ENCODE results near the gene ROBO2.

The ROBO2 gene

DNA sequence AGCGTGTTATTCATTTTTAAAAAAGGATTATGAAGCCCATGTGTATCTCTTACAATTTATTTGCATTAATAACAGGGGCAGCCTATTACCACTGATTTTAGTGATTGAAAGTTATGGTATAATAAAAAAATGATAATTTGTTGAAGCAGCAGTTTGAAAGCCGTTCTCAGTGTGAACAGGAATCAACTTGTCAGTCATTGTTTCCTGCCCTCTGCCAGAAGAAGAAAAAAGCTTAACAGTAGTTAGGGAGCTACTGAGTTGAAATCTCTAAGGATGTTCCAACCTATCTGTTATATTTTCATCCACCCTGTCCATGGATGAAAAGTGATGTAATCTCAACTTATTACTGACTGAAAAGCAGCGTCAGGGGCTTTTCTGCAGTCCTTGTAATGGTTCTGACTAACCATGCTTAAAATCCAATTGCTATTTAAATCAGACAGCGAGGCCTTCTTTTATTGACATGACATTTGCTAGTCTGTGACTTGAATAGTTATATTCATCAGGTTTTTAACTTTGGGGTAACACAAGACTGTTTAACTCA is 486.7 kb downstream of the ROBO2 start:
- no peak for DNase-seq

DNA sequence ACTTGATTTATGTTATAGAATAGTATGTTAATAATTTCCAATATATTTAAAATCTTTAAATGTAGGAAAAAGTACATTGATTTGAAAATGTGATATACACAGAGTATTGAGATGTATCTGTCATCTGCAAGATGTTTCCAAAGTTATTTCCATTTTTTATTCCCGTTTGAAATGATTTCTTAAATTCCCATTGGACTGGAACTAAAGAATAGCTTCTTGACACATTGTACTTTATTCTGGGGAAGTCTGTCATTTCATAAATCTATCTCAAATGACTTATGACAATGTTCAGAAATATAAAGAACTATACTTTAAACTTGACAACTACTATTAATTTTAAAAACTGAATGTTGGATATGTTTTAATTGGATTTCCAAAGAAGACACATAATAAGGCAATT is 489.6 kb downstream of the ROBO2 start:
- DNase-seq: no peak

DNA sequence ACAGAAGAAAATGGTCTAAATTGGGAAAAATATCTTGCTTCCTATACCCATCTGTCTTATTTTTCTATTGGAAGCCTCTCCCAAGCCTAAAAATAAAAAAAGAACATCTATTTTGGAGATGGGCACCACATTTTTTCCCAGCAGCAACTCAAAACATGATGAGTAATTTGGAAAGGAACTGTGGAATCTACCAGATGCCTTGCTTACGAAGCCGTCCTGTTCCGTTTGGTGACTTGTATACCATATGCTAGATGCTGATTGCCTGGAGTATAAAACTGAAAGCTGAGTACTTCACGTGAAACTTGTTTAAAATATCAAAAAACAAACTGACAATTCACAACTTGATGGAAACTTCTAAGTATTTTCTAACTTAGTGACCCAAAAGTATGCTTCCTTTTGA is 491.0 kb downstream of the ROBO2 start:
- DNase-seq: no peak

DNA sequence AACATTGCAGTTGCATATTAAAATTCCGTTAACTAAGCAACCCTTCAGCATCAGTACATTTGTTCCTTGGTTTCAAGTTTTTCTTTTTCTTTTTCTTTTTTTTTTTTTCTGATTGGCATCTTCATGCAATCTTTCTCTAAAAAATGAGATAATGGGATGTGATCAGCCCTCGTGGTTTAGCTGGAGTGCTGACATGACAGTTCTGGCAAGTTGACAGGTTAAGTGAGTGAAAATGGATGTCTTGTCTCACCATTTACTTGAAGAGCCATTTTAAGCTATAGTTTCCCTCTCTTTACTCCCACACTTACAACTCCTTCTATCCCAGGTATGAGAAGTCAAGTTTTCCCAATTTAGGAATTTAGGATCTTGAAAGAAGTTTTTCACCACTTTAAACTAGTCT is 495.2 kb downstream of the ROBO2 start:
- DNase-seq: no peak

DNA sequence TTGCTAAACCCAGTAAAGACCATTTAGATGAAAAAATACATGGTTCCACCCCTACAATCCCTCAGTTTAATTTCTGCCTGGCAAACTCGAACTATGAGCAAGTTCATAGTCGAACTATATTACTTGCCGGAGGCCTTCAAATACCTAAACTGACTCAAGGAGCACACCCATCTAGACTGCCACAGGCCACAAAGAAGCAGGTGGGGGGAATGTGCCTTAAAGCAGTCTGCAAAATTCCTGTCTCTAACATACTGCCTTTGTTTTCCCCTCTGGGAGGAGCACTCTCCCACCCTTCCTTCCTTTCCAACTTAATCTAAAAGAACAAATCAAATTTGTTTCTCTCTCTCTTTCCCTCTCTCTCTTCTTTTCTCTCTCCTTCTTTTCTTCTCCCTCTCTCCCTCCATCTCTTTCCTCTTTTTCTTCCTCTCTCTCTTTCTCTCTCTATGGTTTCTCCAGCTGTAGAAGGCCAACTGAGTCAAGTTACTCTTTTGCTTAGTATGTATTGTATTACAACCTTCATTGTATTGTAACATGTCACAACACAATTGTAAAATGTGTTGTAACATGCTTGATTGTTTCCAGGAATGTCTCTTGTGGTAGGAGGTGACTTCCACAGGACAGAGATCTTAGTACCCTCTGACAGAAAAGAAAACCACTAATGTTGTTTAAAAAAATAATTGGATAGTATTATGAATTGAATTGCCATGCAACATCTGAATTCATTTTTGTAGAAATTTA is 496.3 kb downstream of the ROBO2 start:
- no peak for DNase-seq

DNA sequence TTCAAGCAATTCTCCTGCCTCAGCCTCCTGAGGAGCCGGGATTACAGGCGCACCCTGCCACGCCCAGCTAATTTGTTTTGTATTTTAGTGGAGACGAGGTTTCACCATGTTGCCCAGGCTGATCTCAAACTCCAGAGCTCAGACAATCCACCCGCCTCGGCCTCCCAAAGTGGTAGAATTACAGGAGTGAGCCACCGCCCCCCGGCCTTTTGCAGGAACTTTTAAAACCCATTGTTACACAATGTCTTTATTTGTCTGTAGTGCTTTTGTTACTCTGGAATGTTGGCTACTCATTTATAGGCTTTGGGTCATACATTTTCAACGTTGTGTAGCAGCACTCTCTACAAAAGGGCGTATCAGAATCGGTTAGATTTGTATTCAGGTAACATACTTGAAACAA is 499.1 kb downstream of the ROBO2 start:
- DNase-seq: no peak

DNA sequence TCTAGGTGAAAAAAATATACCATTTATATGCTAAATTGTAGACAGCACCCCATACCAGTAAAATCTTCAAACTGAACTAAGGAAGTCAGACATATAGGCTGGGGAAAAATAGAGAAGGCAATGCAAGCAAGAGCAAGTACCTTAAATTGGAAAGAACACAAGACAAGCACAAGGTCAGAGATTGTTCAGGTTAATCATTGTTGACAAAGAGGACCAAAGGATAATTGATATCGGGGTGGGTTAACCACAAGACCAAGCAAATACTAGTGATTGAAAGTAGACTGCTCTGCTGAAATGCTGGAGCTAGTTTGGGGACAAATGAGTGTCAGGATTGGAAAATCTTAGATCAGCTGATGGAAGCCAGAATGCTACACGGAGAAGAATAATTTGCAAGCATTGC is 499.8 kb downstream of the ROBO2 start:
- no peak for DNase-seq

DNA sequence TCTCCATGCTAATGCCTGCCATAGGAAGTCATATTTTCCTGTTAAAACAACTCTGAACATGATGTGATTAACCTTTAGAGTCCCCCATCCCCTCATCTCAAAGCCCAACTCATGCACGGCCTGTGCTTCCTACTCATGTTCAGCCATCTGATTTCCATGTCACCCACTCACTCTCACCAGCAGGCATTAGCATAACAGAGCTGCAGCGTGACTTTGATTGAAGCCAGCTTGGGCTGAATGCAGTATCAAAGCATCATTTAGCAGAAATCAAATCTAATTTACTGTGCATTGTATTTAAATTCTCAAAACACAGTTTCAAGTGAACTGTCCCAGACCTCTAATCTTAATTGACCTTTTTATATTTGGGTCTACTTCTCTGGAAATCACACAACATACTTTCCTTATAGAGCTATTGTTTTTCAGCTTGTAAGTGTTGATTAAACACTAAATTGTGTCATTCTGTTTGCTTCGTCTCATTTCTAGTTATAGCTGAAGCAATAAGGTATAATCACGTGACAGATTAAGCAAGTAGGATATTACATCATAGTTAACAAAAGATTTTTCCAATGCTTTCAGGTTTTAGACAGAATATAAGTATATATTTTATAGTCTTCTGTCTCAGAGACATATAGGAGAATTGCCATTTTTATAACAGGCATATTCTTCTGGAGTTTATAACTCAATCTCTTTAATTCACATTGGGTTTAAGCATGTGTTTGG is 501.5 kb downstream of the ROBO2 start:
- no peak for DNase-seq

DNA sequence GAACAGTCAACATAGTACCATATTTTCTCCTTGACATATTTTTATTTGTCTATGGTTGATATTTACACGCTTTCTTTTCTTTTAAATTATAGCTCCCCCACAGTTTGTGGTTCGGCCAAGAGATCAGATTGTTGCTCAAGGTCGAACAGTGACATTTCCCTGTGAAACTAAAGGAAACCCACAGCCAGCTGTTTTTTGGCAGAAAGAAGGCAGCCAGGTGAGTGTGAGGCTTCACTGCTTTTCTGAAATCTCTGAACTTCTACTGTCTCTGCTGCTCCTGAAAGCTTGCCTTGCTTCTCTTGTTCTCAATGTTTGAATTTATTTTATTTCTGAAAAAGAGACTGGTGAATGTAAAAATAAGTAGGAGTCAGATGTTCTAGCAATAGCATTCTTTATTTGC is 506.3 kb downstream of the ROBO2 start:
- no peak for DNase-seq

DNA sequence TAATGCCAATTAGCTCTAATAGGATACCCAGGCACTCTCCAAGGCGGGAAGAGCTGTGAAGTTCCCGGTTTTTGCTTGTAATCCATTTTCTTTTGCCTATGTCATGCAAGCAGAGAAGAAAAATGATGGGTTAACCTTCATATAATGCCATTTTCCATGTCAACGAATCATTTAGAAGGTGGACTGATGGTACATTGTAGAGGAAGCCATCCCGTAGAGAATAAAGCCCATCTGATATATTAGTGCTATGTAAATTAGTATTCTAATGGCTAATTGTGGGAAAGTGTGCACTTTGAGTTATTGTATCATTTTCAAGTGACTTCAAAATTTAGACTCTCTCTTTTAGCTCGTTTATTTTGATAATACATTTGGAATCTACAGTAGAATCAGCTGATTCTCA is 509.1 kb downstream of the ROBO2 start:
- no peak for DNase-seq

DNA sequence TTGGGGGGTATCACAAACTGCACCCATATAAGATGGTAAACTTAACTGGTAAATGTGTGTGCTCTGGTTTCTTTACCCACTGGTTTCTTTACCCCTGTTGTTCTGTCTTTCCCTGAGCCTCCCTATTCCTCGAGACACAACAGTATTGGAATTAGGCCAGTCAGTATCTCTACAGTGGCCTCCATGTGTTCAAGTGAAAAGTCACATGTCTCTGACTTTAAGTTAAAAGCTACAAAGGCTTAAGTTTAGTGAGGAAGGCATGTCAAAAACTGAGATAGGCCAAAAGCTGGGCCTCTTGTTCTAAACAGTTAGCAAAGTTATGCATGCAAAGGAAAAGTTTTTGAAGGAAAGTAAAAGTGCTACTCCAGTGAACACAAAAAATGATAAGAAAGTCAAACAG is 513.3 kb downstream of the ROBO2 start:
- DNase-seq: no peak

DNA sequence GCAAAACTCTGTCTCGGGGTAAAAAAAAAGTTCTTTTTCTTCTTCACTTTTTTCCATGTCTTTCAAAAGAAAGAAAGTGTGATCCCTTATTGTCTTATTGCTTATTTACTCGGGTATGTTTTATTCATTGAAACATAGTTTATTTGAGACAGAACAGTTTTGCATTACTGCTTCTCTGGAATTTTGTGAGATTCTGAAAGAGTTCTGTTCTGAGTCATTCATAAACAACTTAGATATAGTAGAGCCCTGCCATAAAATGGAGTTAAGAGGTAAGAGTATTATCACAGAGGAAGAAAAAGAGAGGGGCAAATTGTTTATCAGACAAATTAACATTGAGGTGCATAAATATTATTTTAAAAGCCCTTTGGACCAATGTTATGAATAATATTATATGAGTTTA is 522.2 kb downstream of the ROBO2 start:
- no peak for DNase-seq

DNA sequence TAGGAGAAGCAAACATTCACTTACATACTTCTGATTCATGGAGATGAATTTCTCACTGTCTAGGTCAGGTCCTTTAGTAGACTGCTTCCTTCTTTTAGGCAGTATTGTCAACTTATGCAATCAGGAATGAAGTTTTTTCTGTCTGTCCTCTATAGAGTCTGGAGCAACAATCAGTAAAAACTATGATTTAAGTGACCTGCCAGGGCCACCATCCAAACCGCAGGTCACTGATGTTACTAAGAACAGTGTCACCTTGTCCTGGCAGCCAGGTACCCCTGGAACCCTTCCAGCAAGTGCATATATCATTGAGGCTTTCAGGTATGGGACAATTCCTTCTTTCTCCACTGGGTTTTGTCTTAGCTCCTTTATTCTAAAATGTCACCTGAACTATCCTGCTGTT is 523.1 kb downstream of the ROBO2 start:
- peak; percentile 0 for DNase-seq

DNA sequence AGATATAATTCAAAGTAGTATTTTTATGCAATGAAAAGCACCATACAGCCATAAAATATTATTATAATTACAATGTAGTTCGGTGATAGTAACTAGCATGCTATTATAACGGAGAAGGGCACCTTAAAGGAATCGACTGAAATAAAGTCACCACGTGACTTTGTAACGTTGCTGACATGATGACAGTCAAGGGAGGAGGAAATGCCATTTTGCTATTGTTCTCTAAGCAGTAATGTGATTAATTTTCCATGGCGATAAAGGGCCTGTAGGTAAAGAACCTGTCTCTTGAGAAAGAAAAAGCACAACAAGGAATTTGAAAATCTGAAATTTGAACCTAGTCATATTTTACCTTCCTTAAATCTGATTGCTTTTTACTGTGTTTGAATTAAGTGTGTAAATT is 526.2 kb downstream of the ROBO2 start:
- DNase-seq: no peak

DNA sequence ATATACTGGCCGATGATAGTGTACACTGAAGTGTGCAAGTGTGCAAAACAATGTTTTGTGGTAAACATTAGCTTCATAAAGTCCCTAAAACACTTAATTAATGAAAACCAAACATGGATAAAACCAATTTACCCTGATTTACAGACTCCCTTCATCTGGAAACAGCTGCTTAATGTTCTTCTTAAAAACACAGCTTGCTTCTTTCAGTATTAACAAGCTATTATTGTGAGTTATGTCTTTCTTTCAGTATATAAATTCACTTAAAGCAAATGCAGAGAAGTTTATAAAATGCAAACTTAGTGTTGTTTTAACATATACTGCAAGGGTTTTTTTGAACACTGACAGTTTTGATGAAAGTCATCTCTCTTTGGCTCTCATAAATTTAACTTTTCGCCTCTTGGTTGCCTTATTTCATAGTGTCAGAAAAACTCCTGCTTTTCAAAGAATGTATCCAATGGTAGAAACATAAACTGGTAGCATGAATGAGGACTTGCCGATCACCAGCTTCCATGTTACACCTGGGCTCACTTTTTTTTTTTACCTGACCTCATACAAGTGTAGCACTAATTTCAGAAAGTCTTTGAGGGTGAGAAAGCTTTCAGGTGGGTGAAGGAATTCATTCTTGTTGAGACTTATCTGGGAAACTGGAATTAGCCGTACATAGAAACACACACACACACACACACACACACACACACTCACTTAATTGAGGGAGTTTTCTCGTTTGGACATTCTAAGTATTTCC is 532.2 kb downstream of the ROBO2 start:
- no peak for DNase-seq

DNA sequence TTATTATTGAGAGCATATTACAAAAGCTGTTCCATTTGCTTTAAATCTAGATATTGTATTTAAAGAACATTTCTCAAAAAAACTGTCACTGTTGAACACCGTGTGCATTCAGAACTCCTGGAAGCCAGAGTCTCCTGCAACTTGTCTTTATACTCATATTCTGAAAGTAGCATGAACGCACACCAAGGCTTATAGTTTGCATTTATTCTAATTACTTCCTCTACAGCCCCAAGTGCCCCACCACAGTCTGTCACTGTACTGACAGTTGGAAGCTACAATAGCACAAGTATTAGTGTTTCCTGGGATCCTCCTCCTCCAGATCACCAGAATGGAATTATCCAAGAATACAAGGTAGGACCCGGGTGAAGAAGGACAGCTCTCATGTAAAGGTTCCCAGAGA is 537.4 kb downstream of the ROBO2 start:
- no peak for DNase-seq

DNA sequence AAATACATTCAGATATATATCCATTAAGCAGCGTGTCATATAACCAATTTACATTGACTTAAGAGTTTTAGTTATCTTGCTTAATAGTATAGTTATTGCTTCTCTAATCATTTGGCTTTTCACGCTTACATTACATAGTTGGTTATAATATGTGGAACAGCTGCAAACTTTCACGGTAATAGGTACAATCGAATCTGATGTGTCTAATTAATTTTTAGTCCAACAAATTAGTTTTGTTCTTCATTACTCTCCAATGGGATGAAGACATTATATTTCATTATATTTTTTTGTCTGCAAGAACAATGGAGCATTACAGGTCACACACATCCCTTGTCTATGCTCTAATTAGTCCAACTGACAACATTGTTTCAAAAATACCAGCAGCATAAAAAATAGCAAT is 546.3 kb downstream of the ROBO2 start:
- no peak for DNase-seq

DNA sequence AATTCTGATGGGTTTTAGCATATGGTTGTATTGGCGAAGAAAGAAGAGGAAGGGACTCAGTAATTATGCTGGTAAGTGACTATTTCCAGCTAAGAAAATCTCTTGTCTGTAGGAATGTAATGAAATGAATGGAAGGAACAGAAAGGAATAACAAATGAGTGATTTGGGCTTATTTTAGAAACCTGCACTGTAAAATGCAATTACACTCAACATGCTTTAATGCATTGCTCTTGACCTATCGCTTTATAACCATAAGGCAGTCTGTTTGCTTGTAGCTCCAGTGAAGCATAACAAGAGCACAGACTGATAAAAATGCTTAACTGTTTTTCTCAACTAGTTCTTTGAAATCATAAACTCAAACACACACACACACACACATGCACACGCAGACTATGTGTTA is 549.0 kb downstream of the ROBO2 start:
- no peak for DNase-seq

DNA sequence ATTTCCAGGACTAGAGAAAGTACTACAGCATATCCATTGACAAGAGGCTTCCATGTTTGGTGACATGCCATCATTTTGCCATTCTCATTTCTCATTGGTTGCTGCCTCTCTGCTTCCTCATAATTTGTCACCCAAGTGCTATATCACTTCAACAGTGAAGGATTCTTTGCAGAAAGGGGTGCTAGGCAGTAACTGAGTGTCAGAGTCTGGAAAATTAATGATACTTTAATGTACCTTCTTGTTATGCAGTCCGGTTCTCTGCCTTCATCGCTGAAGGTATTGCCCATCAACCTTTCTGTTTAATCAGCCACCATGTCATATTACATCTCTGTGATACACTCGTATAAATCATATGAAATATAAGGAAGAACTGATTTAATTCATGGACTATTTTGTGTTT is 550.3 kb downstream of the ROBO2 start:
- DNase-seq: no peak

DNA sequence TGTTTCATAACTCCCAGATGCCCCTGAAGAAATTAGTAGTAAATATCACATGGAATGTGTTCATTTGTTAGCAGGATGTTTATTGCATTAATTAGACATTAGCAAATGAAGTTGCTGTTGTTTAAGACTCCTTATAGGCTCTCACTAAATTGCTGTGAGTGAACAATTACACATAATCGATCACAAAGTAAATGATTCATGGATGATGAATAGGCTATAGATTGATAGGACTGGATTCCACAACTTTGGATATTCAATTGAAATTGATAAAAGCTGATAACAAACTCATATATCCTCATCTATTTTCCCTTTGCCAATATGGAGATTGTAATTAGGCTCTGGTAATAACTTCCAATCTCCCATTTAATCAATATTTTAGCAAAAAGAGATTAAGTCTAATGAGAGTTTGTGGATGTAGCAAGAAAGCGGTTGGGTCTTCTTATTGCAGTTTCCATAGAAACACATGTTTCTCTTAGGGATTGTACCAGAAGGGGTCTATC is 555.5 kb downstream of the ROBO2 start:
- DNase-seq: no peak

DNA sequence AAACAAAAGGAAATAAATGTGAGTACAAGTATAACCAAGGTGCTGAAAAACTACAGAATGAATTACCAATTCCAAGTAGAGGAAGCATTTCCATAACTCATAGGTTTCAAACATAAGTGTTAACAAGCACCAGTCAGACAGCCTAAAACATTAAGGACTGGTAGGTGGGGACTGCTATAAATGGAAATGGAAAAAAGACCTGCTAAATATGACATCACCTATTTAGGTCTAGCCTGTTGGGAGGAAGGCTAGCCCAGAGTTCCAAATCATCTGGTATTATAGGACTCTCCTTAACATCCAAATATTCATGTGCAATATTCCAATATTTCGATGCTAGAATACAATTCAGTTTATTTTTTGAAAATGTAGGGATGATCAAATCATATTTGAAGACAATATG is 560.0 kb downstream of the ROBO2 start:
- no peak for DNase-seq

DNA sequence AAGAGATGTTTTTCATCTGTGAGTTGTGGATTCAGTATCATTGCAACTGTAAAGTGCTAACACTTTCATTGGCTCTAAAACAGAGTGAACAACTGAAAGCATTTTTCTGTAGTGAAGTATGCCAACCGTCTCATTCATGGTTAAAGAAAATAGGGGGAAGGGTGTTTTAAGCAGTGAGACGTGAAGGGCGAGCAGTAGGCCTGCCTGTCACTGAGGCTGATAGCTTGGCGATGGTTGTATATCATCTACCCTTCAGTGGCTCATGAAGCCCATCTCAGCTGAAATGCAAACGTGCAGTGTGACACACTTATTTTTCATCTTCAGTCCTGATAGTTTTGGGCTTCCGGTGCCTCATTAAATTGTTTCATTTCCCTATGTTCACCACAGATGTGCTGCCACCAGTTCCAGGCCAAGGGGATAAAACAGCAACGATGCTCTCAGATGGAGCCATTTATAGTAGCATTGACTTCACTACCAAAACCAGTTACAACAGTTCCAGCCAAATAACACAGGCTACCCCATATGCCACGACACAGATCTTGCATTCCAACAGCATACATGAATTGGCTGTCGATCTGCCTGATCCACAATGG is 562.0 kb downstream of the ROBO2 start:
- no peak for DNase-seq

DNA sequence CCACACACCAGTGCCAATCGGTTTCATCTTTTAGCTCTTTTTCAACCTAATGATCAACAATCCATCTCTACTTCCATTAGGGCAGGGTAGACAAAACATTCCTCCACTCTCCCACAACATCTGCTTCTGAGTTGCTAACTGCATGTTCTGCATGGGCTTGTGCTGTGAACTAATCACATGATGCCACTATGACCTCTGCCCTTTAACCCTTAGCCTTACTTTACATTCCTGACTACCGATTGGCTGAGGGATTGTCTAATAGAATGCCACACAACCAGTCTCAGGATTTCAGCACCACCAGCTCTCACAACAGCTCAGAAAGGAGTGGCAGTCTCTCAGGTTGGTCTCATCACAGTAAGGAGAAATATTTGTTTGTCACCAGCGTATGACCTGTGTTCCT is 562.8 kb downstream of the ROBO2 start:
- DNase-seq: no peak
